ENCODE data around the gene TGFB2.

DNA sequence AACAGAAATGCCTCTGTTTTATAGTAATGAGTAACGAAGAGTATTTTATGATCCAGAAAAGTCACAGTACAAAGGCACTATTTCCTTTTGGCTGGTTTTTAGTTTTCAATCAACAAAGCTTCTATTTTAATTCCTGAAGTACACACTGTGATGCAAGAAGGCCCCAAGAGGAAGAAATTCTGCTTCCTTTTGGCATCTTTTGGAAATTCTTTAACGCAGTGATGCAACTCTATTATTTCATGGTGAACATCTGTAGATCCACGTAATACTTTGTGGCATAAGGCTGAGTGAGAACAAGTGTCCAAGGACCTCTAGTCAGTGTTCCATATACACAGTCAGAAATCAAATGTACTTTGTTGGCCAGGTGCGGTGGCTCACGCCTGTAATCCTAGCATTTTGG, 137.5 kb downstream of the TGFB2 start:
- TF ChIP-seq, protein P1, sequence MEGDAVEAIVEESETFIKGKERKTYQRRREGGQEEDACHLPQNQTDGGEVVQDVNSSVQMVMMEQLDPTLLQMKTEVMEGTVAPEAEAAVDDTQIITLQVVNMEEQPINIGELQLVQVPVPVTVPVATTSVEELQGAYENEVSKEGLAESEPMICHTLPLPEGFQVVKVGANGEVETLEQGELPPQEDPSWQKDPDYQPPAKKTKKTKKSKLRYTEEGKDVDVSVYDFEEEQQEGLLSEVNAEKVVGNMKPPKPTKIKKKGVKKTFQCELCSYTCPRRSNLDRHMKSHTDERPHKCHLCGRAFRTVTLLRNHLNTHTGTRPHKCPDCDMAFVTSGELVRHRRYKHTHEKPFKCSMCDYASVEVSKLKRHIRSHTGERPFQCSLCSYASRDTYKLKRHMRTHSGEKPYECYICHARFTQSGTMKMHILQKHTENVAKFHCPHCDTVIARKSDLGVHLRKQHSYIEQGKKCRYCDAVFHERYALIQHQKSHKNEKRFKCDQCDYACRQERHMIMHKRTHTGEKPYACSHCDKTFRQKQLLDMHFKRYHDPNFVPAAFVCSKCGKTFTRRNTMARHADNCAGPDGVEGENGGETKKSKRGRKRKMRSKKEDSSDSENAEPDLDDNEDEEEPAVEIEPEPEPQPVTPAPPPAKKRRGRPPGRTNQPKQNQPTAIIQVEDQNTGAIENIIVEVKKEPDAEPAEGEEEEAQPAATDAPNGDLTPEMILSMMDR (IDR thresholded peaks at IDR 0.05 in 4 of 5, conservative IDR thresholded peaks at IDR 0.05 in 1 of 5) = no peak
- no peak for TF ChIP-seq POLR2A (IDR thresholded peaks at IDR 0.05)
